A673 (cell line): ENCODE results near the gene SCN1B. TPM values are rescaled to one million over a fixed set of nuclear protein-coding genes. Genes with fewer than 3 reads are reported as not detected.

Source experiments
- BruUV-seq: library from RNA; stranded (reverse); fragments of 400-500 nt; replicated peaks from 2 replicates; lab custom pipeline; 2021; lab: Mats Ljungman, UMichigan
- CTCF ChIA-PET: fragments of 300-600 bp; sonication (Branson Sonifier 250); formaldehyde crosslinking; loops from one replicate; lab custom pipeline; 2022; ENCODE audit warnings: antibody characterized with exemption; lab: Charles Lee
- POLR2A ChIA-PET: fragments of 300-600 bp; sonication (Branson Sonifier 250); formaldehyde crosslinking; loops from one replicate; lab custom pipeline; 2022; ENCODE audit warnings: antibody characterized with exemption; ENCODE audit not compliant: low non-redundant PET; lab: Charles Lee
- DNase-seq: peaks from one replicate; pipeline ENCODE4 v3.0.0-alpha.2; 2015; ENCODE audit warnings: low spot score
- H3K27ac ChIP-seq: fragments of 200-600 bp; sonication (generic); 2 replicates; pipeline ENCODE4 v1.5.1; 2016; ENCODE audit warnings: mixed run types, low read depth, mild to moderate bottlenecking, mixed read lengths, antibody characterized with exemption, low read length; ENCODE audit not compliant: poor library complexity, severe bottlenecking
- H3K27me3 ChIP-seq: fragments of 200-600 bp; sonication (generic); replicated peaks from 2 replicates; pipeline ENCODE4 v1.6.1; 2017; ENCODE audit warnings: mixed run types, low read depth, mild to moderate bottlenecking, mixed read lengths, antibody characterized with exemption, low read length; ENCODE audit not compliant: insufficient read depth, poor library complexity
- H3K36me3 ChIP-seq: fragments of 200-600 bp; sonication (generic); 2 replicates; pipeline ENCODE4 v1.6.1; 2016; ENCODE audit warnings: mixed run types, mild to moderate bottlenecking, mixed read lengths, antibody characterized with exemption, low read length; ENCODE audit not compliant: insufficient read depth, poor library complexity, severe bottlenecking
- H3K4me1 ChIP-seq: fragments of 200-600 bp; sonication (generic); 2 replicates; pipeline ENCODE4 v1.6.1; 2017; ENCODE audit warnings: mixed run types, mild to moderate bottlenecking, mixed read lengths, antibody characterized with exemption, low read length; ENCODE audit not compliant: insufficient read depth, poor library complexity, severe bottlenecking
- H3K4me3 ChIP-seq: fragments of 200-600 bp; sonication (generic); 2 replicates; pipeline ENCODE4 v1.5.1; 2016; ENCODE audit warnings: low read depth, mixed run types, mild to moderate bottlenecking, mixed read lengths, low read length; ENCODE audit not compliant: poor library complexity, severe bottlenecking
- H3K9me3 ChIP-seq: fragments of 200-600 bp; sonication (generic); 2 replicates; pipeline ENCODE4 v1.6.1; 2016; ENCODE audit warnings: mixed run types, low read depth, mild to moderate bottlenecking, mixed read lengths, antibody characterized with exemption, low read length; ENCODE audit not compliant: poor library complexity, severe bottlenecking
- EZH2 ChIP-seq: fragments of 200-600 bp; sonication (generic); IDR thresholded peaks from 2 replicates; pipeline ENCODE4 v1.6.1; 2017; ENCODE audit warnings: borderline replicate concordance, low read depth, mild to moderate bottlenecking, mixed read lengths, antibody characterized with exemption, low read length; ENCODE audit not compliant: poor library complexity, severe bottlenecking
- intact Hi-C: fragments of 100-400 bp; cut with micrococcal nuclease; formaldehyde crosslinking; loops from one replicate; pipeline ENCODE4 v1.10.0; 2022; ENCODE audit not compliant: unreplicated experiment
- total RNA-seq: library from RNA; stranded (reverse); gene quantifications from 2 replicates; pipeline ENCODE4 v1.2.3, GENCODE V29; 2021
- TF ChIP-seq, protein P1 (sequence below): fragments of 300-800, 200-600 bp; sonication (generic); conservative IDR thresholded peaks from 2 replicates; pipeline ENCODE4 v1.5.1; 2017; ENCODE audit warnings: low read depth, mild to moderate bottlenecking, antibody characterized with exemption, low read length, moderate library complexity, mixed read lengths

The SCN1B gene
- total RNA-seq, 1 experiment from 2014 or later: 2.3 TPM

GRCh38 chr19:35068941-35069634 is 38.8 kb downstream of the SCN1B start:
- no TSS peak for BruUV-seq

DNA sequence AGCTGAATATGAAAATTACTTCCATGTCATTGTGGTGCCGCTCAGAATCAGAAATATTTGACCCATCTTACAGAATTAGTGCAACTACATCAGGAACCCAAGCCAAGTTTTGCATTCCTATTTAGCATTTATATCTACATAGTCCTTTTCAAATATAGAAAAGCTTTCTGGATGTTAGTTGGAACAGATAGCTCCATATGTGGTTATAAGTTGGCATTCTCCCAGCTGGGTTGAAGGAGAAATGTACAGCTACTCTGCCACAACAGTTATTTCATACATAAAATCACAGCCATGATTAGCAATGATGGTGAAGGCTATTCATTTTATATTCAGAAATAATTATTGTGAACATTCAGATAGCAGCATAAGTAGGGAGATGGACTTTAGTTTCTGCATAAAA is 39.4 kb downstream of the SCN1B start:
- no peak for DNase-seq
- H3K27me3 ChIP-seq: no peaks in the 10 kb centered on the region
- TF ChIP-seq EZH2: no peak
- TF ChIP-seq, protein P1, sequence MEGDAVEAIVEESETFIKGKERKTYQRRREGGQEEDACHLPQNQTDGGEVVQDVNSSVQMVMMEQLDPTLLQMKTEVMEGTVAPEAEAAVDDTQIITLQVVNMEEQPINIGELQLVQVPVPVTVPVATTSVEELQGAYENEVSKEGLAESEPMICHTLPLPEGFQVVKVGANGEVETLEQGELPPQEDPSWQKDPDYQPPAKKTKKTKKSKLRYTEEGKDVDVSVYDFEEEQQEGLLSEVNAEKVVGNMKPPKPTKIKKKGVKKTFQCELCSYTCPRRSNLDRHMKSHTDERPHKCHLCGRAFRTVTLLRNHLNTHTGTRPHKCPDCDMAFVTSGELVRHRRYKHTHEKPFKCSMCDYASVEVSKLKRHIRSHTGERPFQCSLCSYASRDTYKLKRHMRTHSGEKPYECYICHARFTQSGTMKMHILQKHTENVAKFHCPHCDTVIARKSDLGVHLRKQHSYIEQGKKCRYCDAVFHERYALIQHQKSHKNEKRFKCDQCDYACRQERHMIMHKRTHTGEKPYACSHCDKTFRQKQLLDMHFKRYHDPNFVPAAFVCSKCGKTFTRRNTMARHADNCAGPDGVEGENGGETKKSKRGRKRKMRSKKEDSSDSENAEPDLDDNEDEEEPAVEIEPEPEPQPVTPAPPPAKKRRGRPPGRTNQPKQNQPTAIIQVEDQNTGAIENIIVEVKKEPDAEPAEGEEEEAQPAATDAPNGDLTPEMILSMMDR: no peak
- no peak overlapping the region for H3K27ac ChIP-seq
- no peaks in the 10 kb centered on the region for H3K36me3 ChIP-seq
- H3K4me3 ChIP-seq: no peak overlapping the region
- H3K9me3 ChIP-seq: peaks cover 4% of the 10 kb centered on the region
- POLR2A ChIA-PET: no interaction called here
- no TSS peak for BruUV-seq
- intact Hi-C loops: no loop called here
- H3K4me1 ChIP-seq: no peaks in the 10 kb centered on the region
- CTCF ChIA-PET: interaction anchor here (0.6 kb wide), 2 partner anchors 27 to 391 kb away, joined by 3 to 5 read pairs; no protein-coding TSS in a partner anchor

More at GRCh38 chr19:35068941-35069634, 38.8 kb downstream of the SCN1B start:
- H3K27me3 ChIP-seq: no peaks in the 10 kb centered on the region
- ChIA-PET POLR2A (interaction anchor here (0.6 kb wide), 1 partner anchor 73 kb away, joined by 7 read pairs; no protein-coding TSS in a partner anchor), CTCF (no interaction called here)
- peaks cover 4% of the 10 kb centered on the region for H3K9me3 ChIP-seq
- H3K4me3 ChIP-seq: no peak overlapping the region
- no peak for DNase-seq
- no peaks in the 10 kb centered on the region for H3K4me1 ChIP-seq
- H3K27ac ChIP-seq: no peak overlapping the region
- intact Hi-C loops: no loop called here
- TF ChIP-seq, protein P1: no peak
- no peak for TF ChIP-seq EZH2
- H3K36me3 ChIP-seq: no peaks in the 10 kb centered on the region

DNA sequence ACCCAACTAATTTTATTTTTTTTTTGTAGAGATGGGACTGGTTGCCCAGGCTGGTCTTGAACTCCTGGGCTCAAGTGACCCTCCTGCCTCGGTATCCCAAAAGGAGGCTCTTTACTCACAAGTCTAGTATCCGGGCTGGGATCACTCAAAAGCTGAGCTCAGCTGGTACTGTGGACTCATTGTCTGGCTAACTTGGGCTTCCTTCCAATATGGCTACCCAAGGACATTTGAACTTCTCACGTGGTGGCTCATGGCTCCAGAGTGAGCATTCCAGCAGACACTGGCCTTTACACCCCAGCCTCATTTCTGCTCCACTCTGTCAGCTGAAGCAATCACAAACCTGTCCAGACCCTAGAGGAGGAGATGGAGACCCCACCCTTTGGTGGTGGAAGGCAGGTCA is 40.2 kb downstream of the SCN1B start:
- DNase-seq: no peak
- Histone ChIP-seq H3K27ac (no peak overlapping the region), H3K4me1 (no peaks in the 10 kb centered on the region), H3K27me3 (no peaks in the 10 kb centered on the region), H3K4me3 (no peak overlapping the region), H3K36me3 (no peaks in the 10 kb centered on the region), H3K9me3 (peaks cover 4% of the 10 kb centered on the region)
- ChIA-PET POLR2A (no interaction called here), CTCF (no interaction called here)
- intact Hi-C loops: no loop called here
- TF ChIP-seq, protein P1: no peak
- TF ChIP-seq EZH2: no peak
- BruUV-seq: no TSS peak
